Measurements from ENCODE around the gene TCERG1L. TPM values are rescaled to one million over a fixed set of nuclear protein-coding genes. Genes with fewer than 3 reads are reported as not detected.

Gene TCERG1L
- polyA plus RNA-seq, 3 donors, result not detected

DNA sequence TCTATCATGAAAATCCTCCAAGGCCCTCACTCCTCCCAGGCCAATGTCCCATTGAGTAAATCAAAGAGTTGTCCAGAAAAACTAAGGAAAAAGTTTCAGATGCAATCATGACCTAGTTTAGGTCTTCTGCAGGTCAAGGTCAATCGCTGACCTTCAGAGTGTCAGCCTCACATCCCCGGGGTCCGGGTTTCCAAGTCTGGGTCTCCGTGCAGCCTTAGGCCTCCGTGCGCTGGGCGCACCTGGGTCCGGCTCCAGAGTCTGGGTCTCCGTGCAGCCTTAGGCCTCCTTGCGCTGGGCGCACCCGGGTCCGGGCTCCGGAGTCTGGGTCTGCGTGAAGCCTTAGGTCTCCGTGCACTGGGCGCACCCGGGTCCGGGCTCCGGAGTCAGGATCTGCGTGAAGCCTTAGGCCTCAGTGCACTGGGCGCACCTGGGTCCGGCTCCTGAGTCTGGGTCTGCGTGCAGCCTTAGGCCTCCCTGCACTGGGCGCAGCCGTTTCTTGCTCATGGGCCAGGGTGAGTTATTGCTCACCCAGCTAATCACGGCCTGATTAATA lies 236.2 kb downstream of the TCERG1L start:
- H3K4me3 Mint-ChIP-seq, result no peak overlapping the region
- no peak overlapping the region for H3K27ac Mint-ChIP-seq
- H3K4me2 ChIP-seq (replicated peaks; ENCODE audit: extremely low read depth, low read length, poor library complexity, severe bottlenecking), result no peak overlapping the region
- no peak overlapping the region for H3K27ac ChIP-seq (ENCODE audit: low read depth in 1 of 2, low read length in 2 of 2)
- intact Hi-C loops (cut with micrococcal nuclease), result no loop called here
- no peaks in the 10 kb centered on the region for H3K4me1 ChIP-seq (ENCODE audit: control insufficient read depth in 1 of 2, insufficient read depth in 2 of 2, low read length in 2 of 2)
- no peaks in the 10 kb centered on the region for H3K27me3 Mint-ChIP-seq (ENCODE audit: low read depth in 3 of 3)
- H3K79me2 ChIP-seq (ENCODE audit: insufficient read depth, low read length), result no peaks in the 10 kb centered on the region
- no peaks in the 10 kb centered on the region for H3K27me3 ChIP-seq (ENCODE audit: control insufficient read depth in 2 of 2, insufficient read depth in 2 of 2, low read length in 2 of 2)
- H3K4me1 Mint-ChIP-seq, result no peaks in the 10 kb centered on the region
- TF ChIP-seq, protein P1, sequence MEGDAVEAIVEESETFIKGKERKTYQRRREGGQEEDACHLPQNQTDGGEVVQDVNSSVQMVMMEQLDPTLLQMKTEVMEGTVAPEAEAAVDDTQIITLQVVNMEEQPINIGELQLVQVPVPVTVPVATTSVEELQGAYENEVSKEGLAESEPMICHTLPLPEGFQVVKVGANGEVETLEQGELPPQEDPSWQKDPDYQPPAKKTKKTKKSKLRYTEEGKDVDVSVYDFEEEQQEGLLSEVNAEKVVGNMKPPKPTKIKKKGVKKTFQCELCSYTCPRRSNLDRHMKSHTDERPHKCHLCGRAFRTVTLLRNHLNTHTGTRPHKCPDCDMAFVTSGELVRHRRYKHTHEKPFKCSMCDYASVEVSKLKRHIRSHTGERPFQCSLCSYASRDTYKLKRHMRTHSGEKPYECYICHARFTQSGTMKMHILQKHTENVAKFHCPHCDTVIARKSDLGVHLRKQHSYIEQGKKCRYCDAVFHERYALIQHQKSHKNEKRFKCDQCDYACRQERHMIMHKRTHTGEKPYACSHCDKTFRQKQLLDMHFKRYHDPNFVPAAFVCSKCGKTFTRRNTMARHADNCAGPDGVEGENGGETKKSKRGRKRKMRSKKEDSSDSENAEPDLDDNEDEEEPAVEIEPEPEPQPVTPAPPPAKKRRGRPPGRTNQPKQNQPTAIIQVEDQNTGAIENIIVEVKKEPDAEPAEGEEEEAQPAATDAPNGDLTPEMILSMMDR (IDR thresholded peaks at IDR 0.05), result no peak
- H3K9ac ChIP-seq (ENCODE audit: insufficient read depth, low read length, poor library complexity, severe bottlenecking), result no peak overlapping the region
- no peak overlapping the region for H3K4me3 ChIP-seq (replicated peaks in 1 of 3; ENCODE audit: low read depth in 2 of 3, low read length in 3 of 3)
- peaks cover 0 to 2% (median 0%) of the 10 kb centered on the region in 7 donors for H3K9me3 Mint-ChIP-seq
- DNase-seq, result no peak
- no peaks in the 10 kb centered on the region for H3K36me3 Mint-ChIP-seq
- H3K36me3 ChIP-seq (replicated peaks in 1 of 2; ENCODE audit: control insufficient read depth in 1 of 2, insufficient read depth in 2 of 2, low read length in 2 of 2), result no peaks in the 10 kb centered on the region
- H2AFZ ChIP-seq (ENCODE audit: insufficient read depth, low read depth, low read length, poor library complexity, severe bottlenecking), result no peak overlapping the region
- H4K20me1 ChIP-seq (ENCODE audit: insufficient read depth, low read length), result no peaks in the 10 kb centered on the region
- WGBS (ENCODE audit: insufficient coverage), result 94% methylated on average over 27 of the region's 27 CpGs
- H3K9me3 ChIP-seq (replicated peaks in 1 of 2; ENCODE audit: control insufficient read depth in 1 of 2, insufficient read depth in 1 of 2, low read length in 2 of 2), result peaks cover 0 to 4% of the 10 kb centered on the region in 2 donors

DNA sequence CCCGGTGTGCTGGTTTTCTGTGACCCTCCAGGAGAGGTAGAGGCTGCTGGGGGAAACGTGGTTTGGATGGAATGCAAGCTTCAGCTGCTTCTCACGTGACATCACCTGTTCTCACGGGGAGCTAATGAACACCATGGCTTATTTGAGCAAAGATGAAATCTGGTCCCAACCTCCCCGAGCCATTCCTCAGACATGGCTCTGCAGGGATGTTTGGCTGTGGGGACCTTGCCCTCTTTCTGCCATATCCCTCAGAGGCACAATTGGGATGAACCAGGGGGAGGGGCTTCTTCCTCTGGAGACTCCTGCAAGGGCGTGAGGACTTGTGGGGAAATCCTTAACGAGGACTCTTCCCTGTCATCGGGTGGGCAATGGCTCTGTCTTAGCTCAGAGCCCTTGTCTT lies 236.8 kb downstream of the TCERG1L start:
- no peak overlapping the region for H2AFZ ChIP-seq (ENCODE audit: insufficient read depth, low read depth, low read length, poor library complexity, severe bottlenecking)
- peaks cover 0 to 4% of the 10 kb centered on the region in 2 donors for H3K9me3 ChIP-seq (replicated peaks in 1 of 2; ENCODE audit: control insufficient read depth in 1 of 2, insufficient read depth in 1 of 2, low read length in 2 of 2)
- intact Hi-C loops (cut with micrococcal nuclease), result no loop called here
- H3K27ac ChIP-seq (ENCODE audit: low read depth in 1 of 2, low read length in 2 of 2), result no peak overlapping the region
- no peaks in the 10 kb centered on the region for H3K79me2 ChIP-seq (ENCODE audit: insufficient read depth, low read length)
- TF ChIP-seq, protein P1 (IDR thresholded peaks at IDR 0.05), result no peak
- H3K36me3 ChIP-seq (replicated peaks in 1 of 2; ENCODE audit: control insufficient read depth in 1 of 2, insufficient read depth in 2 of 2, low read length in 2 of 2), result no peaks in the 10 kb centered on the region
- Mint-ChIP-seq H3K9me3 (peaks cover 0 to 2% (median 0%) of the 10 kb centered on the region in 7 donors), H3K27ac (no peak overlapping the region), H3K27me3 (ENCODE audit: low read depth in 3 of 3) (peaks cover 0 to 2% (median 0%) of the 10 kb centered on the region in 3 donors), H3K4me1 (no peaks in the 10 kb centered on the region), H3K36me3 (no peaks in the 10 kb centered on the region), H3K4me3 (no peak overlapping the region)
- no peaks in the 10 kb centered on the region for H3K4me1 ChIP-seq (ENCODE audit: control insufficient read depth in 1 of 2, insufficient read depth in 2 of 2, low read length in 2 of 2)
- no peaks in the 10 kb centered on the region for H3K27me3 ChIP-seq (ENCODE audit: control insufficient read depth in 2 of 2, insufficient read depth in 2 of 2, low read length in 2 of 2)
- 94% methylated on average over 6 of the region's 8 CpGs for WGBS (ENCODE audit: insufficient coverage)
- H3K4me2 ChIP-seq (replicated peaks; ENCODE audit: extremely low read depth, low read length, poor library complexity, severe bottlenecking), result no peak overlapping the region
- H4K20me1 ChIP-seq (ENCODE audit: insufficient read depth, low read length), result no peaks in the 10 kb centered on the region
- no peak overlapping the region for H3K9ac ChIP-seq (ENCODE audit: insufficient read depth, low read length, poor library complexity, severe bottlenecking)
- no peak for DNase-seq
- H3K4me3 ChIP-seq (replicated peaks in 1 of 3; ENCODE audit: low read depth in 2 of 3, low read length in 3 of 3), result no peak overlapping the region
